Kidney (tissue), 14 donors: ENCODE measurements around the gene DMC1. TPM values are rescaled to one million over a fixed set of nuclear protein-coding genes. Genes with fewer than 3 reads are reported as not detected.

Source experiments
- DNase-seq, 5 donors: peaks; one replicate each; pipeline ENCODE4 v3.0.0-alpha.2; 2013 to 2020
- FAIRE-seq: peaks from 2 replicates; lab custom pipeline; 2012; peaks lifted over from hg19 to GRCh38; lab: Jason Lieb, UNC
- H3K27ac ChIP-seq, 2 donors: one replicate each; pipeline ENCODE4 v1.7.0; 2013; ENCODE audit warnings: low read depth in 2 of 2, low read length in 2 of 2, inconsistent platforms in 1 of 2
- H3K27me3 ChIP-seq: one replicate; pipeline ENCODE4 v1.7.1; 2013; ENCODE audit warnings: low read length, inconsistent platforms; ENCODE audit not compliant: control insufficient read depth, insufficient read depth
- H3K36me3 ChIP-seq, 3 donors: one replicate each; pipeline versions ENCODE4 v1.7.0 to v1.7.1; 2013; ENCODE audit warnings: low read length in 3 of 3, control low read depth in 1 of 3, inconsistent platforms in 1 of 3; ENCODE audit not compliant: insufficient read depth in 3 of 3, control insufficient read depth in 2 of 3
- H3K4me1 ChIP-seq, 3 donors: one replicate each; pipeline versions ENCODE4 v1.7.0 to v1.7.1; 2013; ENCODE audit warnings: low read length in 3 of 3, inconsistent platforms in 1 of 3, low read depth in 1 of 3; ENCODE audit not compliant: control insufficient read depth in 2 of 3, insufficient read depth in 2 of 3
- H3K4me3 ChIP-seq, 3 donors: one replicate each; pipeline versions ENCODE4 v1.7.0 to v1.8.1; 2013; ENCODE audit warnings: low read length in 3 of 3, control low read depth in 1 of 3, inconsistent platforms in 1 of 3
- H3K9ac ChIP-seq, 3 donors: one replicate each; pipeline versions ENCODE4 v1.7.0 to v1.7.1; 2013; ENCODE audit warnings: low read length in 3 of 3, control low read depth in 1 of 3, inconsistent platforms in 1 of 3
- H3K9me3 ChIP-seq, 3 donors: one replicate each; pipeline versions ENCODE4 v1.7.0 to v1.7.1; 2013; ENCODE audit warnings: low read length in 3 of 3, control low read depth in 1 of 3, inconsistent platforms in 1 of 3; ENCODE audit not compliant: control insufficient read depth in 2 of 3, insufficient read depth in 1 of 3
- intact Hi-C: fragments of 100-400 bp; cut with DNase I; formaldehyde crosslinking; loops from one replicate; pipeline ENCODE4 v1.11.1; 2022
- polyA plus RNA-seq: library from polyadenylated mRNA; stranded (reverse); fragments of 350-450 nt; fragmentation: Illumina TruSeq; extraction: RNeasy Lipid Tissue Mini Kit (QIAGEN cat#74804); gene quantifications from one replicate; pipeline ENCODE4 v1.2.3, GENCODE V29; 2014; ENCODE audit warnings: low read depth, low replicate concordance; ENCODE audit not compliant: insufficient read depth
- total RNA-seq: library from RNA; stranded (reverse); fragmentation: NEBNext Ultra II Directional; extraction: Animal tissue kit (Norgen Biotek cat#: 25700); gene quantifications from one replicate; pipeline ENCODE4 v1.2.1, GENCODE V29; 2021
- TF ChIP-seq, protein P1 (sequence below): IDR thresholded peaks from 3 replicates; pipeline ENCODE4 v1.5.1; 2012; ENCODE audit warnings: mild to moderate bottlenecking, moderate library complexity, borderline replicate concordance; ENCODE audit not compliant: insufficient read depth; ENCODE audit errors: extremely low read depth
- donor health status: control.
- donor health status: control.
- donor health status: control.
- donor health status: control.
- donor health status: control.
- donor health status: DM: yes; HTN: yes; CAD: no.
- donor health status: Normal renal cell carcinoma (clear cell type).

Gene DMC1
- total and polyA plus RNA-seq, 2 donors from 2014 or later, result 0.66 TPM; not detected in 1

DNA sequence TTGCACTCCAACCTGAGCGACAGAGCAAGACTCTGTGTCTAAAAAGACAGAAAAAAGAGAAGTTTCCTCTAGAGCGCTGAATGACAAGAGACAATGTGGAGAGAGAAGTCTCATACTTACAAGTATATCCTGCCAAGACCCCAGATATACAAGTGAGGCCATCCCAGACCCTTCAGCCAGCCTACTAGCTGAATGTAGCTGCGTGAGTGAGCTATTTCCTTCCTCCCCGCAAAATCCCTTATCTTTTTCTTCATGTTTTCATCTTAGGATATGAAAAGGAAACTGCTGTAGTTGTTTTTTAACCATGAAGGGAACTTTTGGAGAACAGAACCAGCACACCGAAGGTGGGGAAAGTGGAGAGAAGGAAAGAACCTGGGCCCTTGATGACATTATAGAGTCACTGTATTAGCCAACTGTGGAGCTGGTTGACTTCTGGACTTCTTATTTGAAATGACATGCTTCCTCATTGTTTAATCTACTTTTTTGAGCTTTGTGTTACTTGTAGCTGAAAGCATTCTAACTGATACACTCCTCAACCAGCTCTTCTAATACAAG lies 59.5 kb downstream of the DMC1 start:
- Histone ChIP-seq H3K9me3 (no peaks in the 10 kb centered on the region), H3K27ac (no peak overlapping the region), H3K36me3 (no peaks in the 10 kb centered on the region), H3K27me3 (no peaks in the 10 kb centered on the region), H3K4me3 (no peak overlapping the region), H3K9ac (no peak overlapping the region), H3K4me1 (peaks cover 0 to 5% (median 4%) of the 10 kb centered on the region in 3 donors)
- FAIRE-seq, result no peak
- TF ChIP-seq, protein P1, sequence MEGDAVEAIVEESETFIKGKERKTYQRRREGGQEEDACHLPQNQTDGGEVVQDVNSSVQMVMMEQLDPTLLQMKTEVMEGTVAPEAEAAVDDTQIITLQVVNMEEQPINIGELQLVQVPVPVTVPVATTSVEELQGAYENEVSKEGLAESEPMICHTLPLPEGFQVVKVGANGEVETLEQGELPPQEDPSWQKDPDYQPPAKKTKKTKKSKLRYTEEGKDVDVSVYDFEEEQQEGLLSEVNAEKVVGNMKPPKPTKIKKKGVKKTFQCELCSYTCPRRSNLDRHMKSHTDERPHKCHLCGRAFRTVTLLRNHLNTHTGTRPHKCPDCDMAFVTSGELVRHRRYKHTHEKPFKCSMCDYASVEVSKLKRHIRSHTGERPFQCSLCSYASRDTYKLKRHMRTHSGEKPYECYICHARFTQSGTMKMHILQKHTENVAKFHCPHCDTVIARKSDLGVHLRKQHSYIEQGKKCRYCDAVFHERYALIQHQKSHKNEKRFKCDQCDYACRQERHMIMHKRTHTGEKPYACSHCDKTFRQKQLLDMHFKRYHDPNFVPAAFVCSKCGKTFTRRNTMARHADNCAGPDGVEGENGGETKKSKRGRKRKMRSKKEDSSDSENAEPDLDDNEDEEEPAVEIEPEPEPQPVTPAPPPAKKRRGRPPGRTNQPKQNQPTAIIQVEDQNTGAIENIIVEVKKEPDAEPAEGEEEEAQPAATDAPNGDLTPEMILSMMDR, result no peak
- intact Hi-C loops, result no loop called here
- no peak for DNase-seq

DNA sequence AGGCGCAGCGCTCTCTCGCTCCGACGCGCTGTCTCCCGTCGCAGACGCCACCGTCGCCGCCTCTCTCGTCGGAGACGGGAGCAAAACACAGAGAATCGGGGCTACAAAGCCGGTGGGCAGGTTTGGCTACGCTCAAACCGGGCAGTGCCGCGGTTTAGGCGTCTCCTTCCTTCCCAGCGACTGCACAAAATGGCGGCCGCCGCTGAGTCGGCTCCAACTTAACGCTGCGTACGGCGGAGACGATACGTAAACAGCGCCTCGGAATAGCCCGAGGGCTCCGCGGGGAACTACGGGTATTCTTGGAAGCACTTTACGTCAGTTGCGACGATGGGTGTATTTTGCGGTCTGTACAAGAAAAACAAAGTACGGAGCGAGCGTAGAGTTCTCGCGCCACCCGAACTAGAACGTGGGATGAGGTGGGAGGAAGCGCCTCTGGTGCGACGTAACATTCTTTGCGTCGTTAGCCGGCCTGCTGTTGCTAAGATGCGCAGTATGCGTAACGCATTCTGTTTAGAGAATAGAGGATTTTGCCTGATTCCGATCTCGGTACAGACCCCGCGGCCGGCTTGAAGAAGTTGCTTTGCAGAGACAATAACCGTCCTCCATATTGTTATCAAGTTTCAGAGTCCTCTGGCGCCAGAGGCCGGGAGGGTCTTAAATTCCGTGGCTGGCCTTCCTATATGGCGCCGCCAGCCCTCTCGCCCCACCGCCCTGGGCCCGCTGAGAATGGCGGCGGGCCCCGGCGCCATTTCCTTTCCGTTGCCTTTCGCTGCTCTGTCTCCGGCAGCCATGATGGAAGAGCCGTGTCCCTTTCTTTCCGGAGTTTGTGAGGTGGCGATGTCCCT lies 63.6 kb downstream of the DMC1 start, which contains the start of gene DDX17:
TSS of gene DDX17 (minus strand) at position 194 of the 845 bp plus-strand sequence.
- Histone ChIP-seq H3K36me3 (peaks cover 0 to 22% (median 5%) of the 10 kb centered on the region in 3 donors), H3K27ac (peak within 1 kb of the TSS; percentile 100), H3K9ac (peak within 1 kb of the TSS; percentile 98 to 100 (median 99)), H3K9me3 (no peaks in the 10 kb centered on the region), H3K4me1 (peaks cover 0 to 21% (median 19%) of the 10 kb centered on the region in 3 donors), H3K4me3 (peak within 1 kb of the TSS; percentile 84 to 93 (median 92)), H3K27me3 (no peaks in the 10 kb centered on the region)
- FAIRE-seq (peak; percentile 93), DNase-seq (peak; percentile 97 to 100 (median 98))
- intact Hi-C loops, result no loop called here
- TF ChIP-seq, protein P1, result no peak

DNA sequence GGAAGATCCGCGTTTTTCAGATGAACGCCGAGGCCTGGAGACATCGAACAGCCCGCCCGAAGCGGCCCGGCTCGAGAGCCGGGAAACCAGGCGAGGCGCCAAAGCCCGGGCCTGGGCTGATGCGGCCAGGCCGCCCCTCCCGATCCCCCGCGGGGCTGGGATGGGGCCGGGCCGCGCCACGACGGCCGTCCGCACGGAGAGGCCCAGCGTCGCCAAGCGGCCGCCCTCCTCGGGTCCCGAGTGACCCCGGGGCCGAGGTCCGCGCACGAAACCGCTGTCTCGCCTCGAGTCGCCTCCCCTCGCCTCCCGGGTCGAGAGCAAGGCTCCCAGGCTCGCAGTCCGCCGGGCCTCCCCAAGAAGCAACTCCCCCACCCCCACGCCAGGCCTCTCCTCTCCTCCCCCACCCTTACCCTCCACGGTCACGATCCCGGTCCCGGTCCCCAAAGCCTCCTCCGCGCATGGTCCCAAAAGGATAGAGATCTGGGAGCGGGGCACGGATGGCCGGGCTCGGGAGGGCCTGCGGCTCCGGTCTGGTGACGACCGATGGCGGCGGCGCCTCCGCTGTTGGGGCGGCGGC lies 64.4 kb downstream of the DMC1 start:
- H3K4me3 ChIP-seq, result peak overlapping the region; percentile 84 to 93 (median 92)
- no peak for FAIRE-seq
- no peaks in the 10 kb centered on the region for H3K9me3 ChIP-seq
- H3K9ac ChIP-seq, result peak overlapping the region; percentile 98 to 100 (median 99)
- H3K36me3 ChIP-seq, result peaks cover 0 to 24% (median 5%) of the 10 kb centered on the region in 3 donors
- DNase-seq, result peak in 4 of 5 donors; percentile 79 to 92 (median 83)
- intact Hi-C loops, result no loop called here
- peaks cover 0 to 21% (median 19%) of the 10 kb centered on the region in 3 donors for H3K4me1 ChIP-seq
- TF ChIP-seq, protein P1, result no peak
- peak overlapping the region; percentile 100 for H3K27ac ChIP-seq
- no peaks in the 10 kb centered on the region for H3K27me3 ChIP-seq
